IMR-90 (cell line): ENCODE results near the gene LBH. TPM values are rescaled to one million over a fixed set of nuclear protein-coding genes. Genes with fewer than 3 reads are reported as not detected.

ENCODE experiments used
- ATAC-seq: fragments of 200-7000 bp; cut with Tn5 transposase; 2 replicates; pipeline ENCODE4 v1.9.1; 2020; ENCODE audit warnings: low read depth, mild to moderate bottlenecking, moderate library complexity
- BruUV-seq: library from RNA; stranded (reverse); fragments of 400-500 nt; replicated peaks from 2 replicates; lab custom pipeline; 2021; lab: Mats Ljungman, UMichigan
- CTCF ChIA-PET: fragments of 300-600 bp; formaldehyde crosslinking; extraction: SDS; loops from one replicate; lab custom pipeline; 2021; ENCODE audit warnings: antibody characterized with exemption; lab: Yijun Ruan, JAX
- POLR2A ChIA-PET: fragments of 300-600 bp; sonication (Branson Sonifier 250); formaldehyde crosslinking; loops from one replicate; lab custom pipeline; 2022; ENCODE audit warnings: antibody characterized with exemption; ENCODE audit not compliant: unreplicated experiment; lab: Charles Lee
- DNase-seq: peaks from one replicate; pipeline ENCODE4 v3.0.0; 2013
- H2AFZ ChIP-seq: replicated peaks from 2 replicates; pipeline ENCODE3; 2013; ENCODE audit warnings: low read length, mild to moderate bottlenecking; ENCODE audit not compliant: poor library complexity
- H2AK5ac ChIP-seq: 2 replicates; pipeline ENCODE4 v1.6.1; 2013; ENCODE audit warnings: low read depth, low read length, inconsistent platforms
- H2AK9ac ChIP-seq: replicated peaks from 2 replicates; pipeline ENCODE3; 2013; ENCODE audit warnings: mild to moderate bottlenecking, low read depth, low read length, moderate library complexity; ENCODE audit not compliant: poor library complexity
- H2BK120ac ChIP-seq: 2 replicates; pipeline ENCODE4 v1.6.1; 2013; ENCODE audit warnings: low read depth, low read length, inconsistent platforms
- H2BK15ac ChIP-seq: 3 replicates; pipeline ENCODE4 v1.6.1; 2013; ENCODE audit warnings: low read depth, low read length, inconsistent platforms
- H2BK20ac ChIP-seq: 2 replicates; pipeline ENCODE4 v1.6.1; 2013; ENCODE audit warnings: low read depth, mild to moderate bottlenecking, inconsistent platforms, low read length, moderate library complexity
- H2BK5ac ChIP-seq: 2 replicates; pipeline ENCODE4 v1.6.1; 2013; ENCODE audit warnings: mild to moderate bottlenecking, low read depth, low read length, inconsistent platforms; ENCODE audit not compliant: poor library complexity, severe bottlenecking
- H3K14ac ChIP-seq: replicated peaks from 2 replicates; pipeline ENCODE4 v1.6.1; 2013; ENCODE audit warnings: low read depth, low read length, inconsistent platforms
- H3K18ac ChIP-seq: 2 replicates; pipeline ENCODE4 v1.6.1; 2013; ENCODE audit warnings: low read depth, low read length, control low read depth
- H3K23ac ChIP-seq: 2 replicates; pipeline ENCODE4 v1.6.1; 2013; ENCODE audit warnings: low read depth, low read length, inconsistent platforms
- H3K27ac ChIP-seq: 2 replicates; pipeline ENCODE4 v1.5.1; 2013; ENCODE audit warnings: mild to moderate bottlenecking, control low read depth, low read length; ENCODE audit not compliant: insufficient read depth
- H3K27me3 ChIP-seq: 2 replicates; pipeline ENCODE4 v1.6.1; 2013; ENCODE audit warnings: low read length; ENCODE audit not compliant: control insufficient read depth, insufficient read depth
- H3K36me3 ChIP-seq: 2 replicates; pipeline ENCODE4 v1.6.1; 2013; ENCODE audit warnings: low read length, mixed read lengths; ENCODE audit not compliant: control insufficient read depth, insufficient read depth
- H3K4ac ChIP-seq: 2 replicates; pipeline ENCODE4 v1.6.1; 2013; ENCODE audit warnings: low read depth, low read length, inconsistent platforms
- H3K4me1 ChIP-seq: 2 replicates; pipeline ENCODE4 v1.6.1; 2013; ENCODE audit warnings: low read length, mixed read lengths; ENCODE audit not compliant: control insufficient read depth, insufficient read depth
- H3K4me2 ChIP-seq: 2 replicates; pipeline ENCODE4 v1.6.1; 2013; ENCODE audit warnings: low read depth, mild to moderate bottlenecking, control low read depth, low read length, moderate library complexity
- H3K4me3 ChIP-seq: 2 replicates; pipeline ENCODE4 v1.5.1; 2013; ENCODE audit warnings: low read depth, mild to moderate bottlenecking, control low read depth, low read length, moderate library complexity; ENCODE audit not compliant: insufficient read depth
- H3K56ac ChIP-seq: 2 replicates; pipeline ENCODE4 v1.6.1; 2013; ENCODE audit warnings: low read length, inconsistent platforms; ENCODE audit not compliant: insufficient read depth; ENCODE audit errors: extremely low read depth
- H3K79me1 ChIP-seq, 2 experiments: 2 replicates each; pipeline ENCODE4 v1.6.1; 2013; ENCODE audit warnings: low read length in 2 of 2, inconsistent platforms in 1 of 2, low read depth in 1 of 2
- H3K9ac ChIP-seq: 2 replicates; pipeline ENCODE4 v1.6.1; 2013; ENCODE audit warnings: low read depth, low read length, control low read depth
- H3K9me1 ChIP-seq: 2 replicates; pipeline ENCODE4 v1.6.1; 2013; ENCODE audit warnings: low read length, inconsistent platforms; ENCODE audit not compliant: insufficient read depth
- H3K9me3 ChIP-seq: 2 replicates; pipeline ENCODE4 v1.6.1; 2013; ENCODE audit warnings: low read length; ENCODE audit not compliant: control insufficient read depth, insufficient read depth
- H4K20me1 ChIP-seq: 2 replicates; pipeline ENCODE4 v1.6.1; 2013; ENCODE audit warnings: low read length, inconsistent platforms; ENCODE audit not compliant: insufficient read depth
- H4K5ac ChIP-seq: 2 replicates; pipeline ENCODE4 v1.6.1; 2013; ENCODE audit warnings: mild to moderate bottlenecking, low read depth, low read length, control low read depth
- H4K8ac ChIP-seq, 2 experiments: 2 replicates each; pipeline ENCODE4 v1.6.1; 2013; ENCODE audit warnings: low read depth in 2 of 2, low read length in 2 of 2, control low read depth in 1 of 2, inconsistent platforms in 1 of 2
- H4K91ac ChIP-seq: 2 replicates; pipeline ENCODE4 v1.6.1; 2013; ENCODE audit warnings: low read depth, low read length, inconsistent platforms; ENCODE audit not compliant: insufficient read depth
- CHD1 ChIP-seq: IDR thresholded peaks from 2 replicates; pipeline ENCODE4 v1.6.1; 2012; ENCODE audit warnings: low read depth, low read length, improper control_type of control experiment
- FOS ChIP-seq: fragments of 150-350 bp; IDR thresholded peaks from 2 replicates; pipeline ENCODE4 v1.6.1; 2016; ENCODE audit warnings: low read depth, low read length
- MAFK ChIP-seq: IDR thresholded peaks from 2 replicates; pipeline ENCODE4 v1.6.1; 2012; ENCODE audit warnings: low read depth, low read length, improper control_type of control experiment
- POLR2A ChIP-seq: IDR thresholded peaks from 2 replicates; pipeline ENCODE4 v1.6.1; 2012; ENCODE audit warnings: mild to moderate bottlenecking, low read depth, low read length
- RAD21 ChIP-seq: IDR thresholded peaks from 2 replicates; pipeline ENCODE4 v1.6.1; 2012; ENCODE audit warnings: low read length, improper control_type of control experiment
- RCOR1 ChIP-seq: IDR thresholded peaks from 2 replicates; pipeline ENCODE4 v1.6.1; 2012; ENCODE audit warnings: mild to moderate bottlenecking, low read length, improper control_type of control experiment; ENCODE audit not compliant: insufficient replicate concordance
- RFX5 ChIP-seq: IDR thresholded peaks from 2 replicates; pipeline ENCODE4 v1.8.0; 2012; ENCODE audit warnings: low read depth, mild to moderate bottlenecking, low read length, moderate library complexity
- SMC3 ChIP-seq: fragments of 150-350 bp; IDR thresholded peaks from 2 replicates; pipeline ENCODE4 v1.6.1; 2016; ENCODE audit warnings: low read depth, mild to moderate bottlenecking, antibody characterized with exemption, low read length, moderate library complexity
- WGBS, 2 experiments: methylation state at CpG; one replicate each; pipeline versions ENCODE4 v1.1.5 to v1.1.7; 2013; ENCODE audit warnings: missing lambda C conversion rate in 2 of 2; ENCODE audit not compliant: insufficient read length in 1 of 2; ENCODE audit errors: extremely low coverage in 2 of 2; 5-methylcytosine and 5-hydroxymethylcytosine counted together
- dilution Hi-C: fragments of 300-500 bp; cut with HindIII; formaldehyde crosslinking; loops from one replicate; pipeline ENCODE4 v1.14.3; 2018; ENCODE audit warnings: low sequenced_read_pairs; ENCODE audit not compliant: unreplicated experiment
- in situ Hi-C: fragments of 300-500 bp; cut with MboI; formaldehyde crosslinking; loops from 3 replicates; pipeline ENCODE4 v1.14.3; 2019; ENCODE audit warnings: low sequenced_read_pairs, inconsistent platforms, mixed read lengths
- intact Hi-C: fragments of 100-400 bp; cut with micrococcal nuclease; formaldehyde crosslinking; loops from 2 replicates; pipeline ENCODE4 v1.10.0; 2022
- polyA plus RNA-seq, 3 experiments: library from polyadenylated mRNA; depleted of rRNA; stranded (reverse); fragments of >200 nt; gene quantifications; 2 replicates each; pipeline ENCODE4 v1.2.3, GENCODE V29; 2012; ENCODE audit warnings: low replicate concordance in 1 of 3
- total RNA-seq: library from RNA; depleted of rRNA; stranded (reverse); fragments of >200 nt; gene quantifications from 2 replicates; pipeline ENCODE4 v1.2.3, GENCODE V29; 2012
- TF ChIP-seq, protein P1 (sequence below): conservative IDR thresholded peaks from 2 replicates; pipeline ENCODE4 v1.5.1; 2012; ENCODE audit warnings: mild to moderate bottlenecking, low read depth, low read length, improper control_type of control experiment
- TF ChIP-seq, protein P2 (sequence below): fragments of 150-350 bp; IDR thresholded peaks from 2 replicates; pipeline ENCODE4 v1.6.1; 2017; ENCODE audit warnings: mild to moderate bottlenecking, antibody characterized with exemption, low read length, low read depth

LBH gene
- total and polyA plus RNA-seq, 2 of the 4 experiments (the other 2 are of a cell fraction): 158 to 202 TPM

GRCh38 chr2:30285758-30286157 is 54.4 kb downstream of the LBH start (continued):
- no peak for TF ChIP-seq SMC3
- no peak for TF ChIP-seq RAD21
- TF ChIP-seq RCOR1: no peak

GRCh38 chr2:30287190-30287840 is 56.0 kb downstream of the LBH start:
- POLR2A ChIA-PET: no interaction called here
- H2BK15ac ChIP-seq: peak overlapping the region; percentile 73; the same call in 1 of the 3 replicates
- in situ Hi-C loops: no loop called here

More at GRCh38 chr2:30287190-30287840, 56.0 kb downstream of the LBH start:
- CTCF ChIA-PET: interaction anchor here (1.5 kb wide), 1 partner anchor 16 kb away, joined by 3 read pairs; no protein-coding TSS in a partner anchor
- no peak overlapping the region for H3K4me3 ChIP-seq
- H2AK9ac ChIP-seq: no peak overlapping the region
- H3K56ac ChIP-seq: no peak overlapping the region
- DNase-seq (no peak), ATAC-seq (no peak)
- no TSS peak for BruUV-seq
- intact Hi-C loops (no loop called here), dilution Hi-C loops (no loop called here)
- peak overlapping the region; percentile 29; the same call in 1 of the 2 replicates for H3K23ac ChIP-seq
- no peak overlapping the region for H3K27ac ChIP-seq
- no peak for TF ChIP-seq POLR2A
- TF ChIP-seq FOS: no peak
- TF ChIP-seq, protein P1, sequence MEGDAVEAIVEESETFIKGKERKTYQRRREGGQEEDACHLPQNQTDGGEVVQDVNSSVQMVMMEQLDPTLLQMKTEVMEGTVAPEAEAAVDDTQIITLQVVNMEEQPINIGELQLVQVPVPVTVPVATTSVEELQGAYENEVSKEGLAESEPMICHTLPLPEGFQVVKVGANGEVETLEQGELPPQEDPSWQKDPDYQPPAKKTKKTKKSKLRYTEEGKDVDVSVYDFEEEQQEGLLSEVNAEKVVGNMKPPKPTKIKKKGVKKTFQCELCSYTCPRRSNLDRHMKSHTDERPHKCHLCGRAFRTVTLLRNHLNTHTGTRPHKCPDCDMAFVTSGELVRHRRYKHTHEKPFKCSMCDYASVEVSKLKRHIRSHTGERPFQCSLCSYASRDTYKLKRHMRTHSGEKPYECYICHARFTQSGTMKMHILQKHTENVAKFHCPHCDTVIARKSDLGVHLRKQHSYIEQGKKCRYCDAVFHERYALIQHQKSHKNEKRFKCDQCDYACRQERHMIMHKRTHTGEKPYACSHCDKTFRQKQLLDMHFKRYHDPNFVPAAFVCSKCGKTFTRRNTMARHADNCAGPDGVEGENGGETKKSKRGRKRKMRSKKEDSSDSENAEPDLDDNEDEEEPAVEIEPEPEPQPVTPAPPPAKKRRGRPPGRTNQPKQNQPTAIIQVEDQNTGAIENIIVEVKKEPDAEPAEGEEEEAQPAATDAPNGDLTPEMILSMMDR: no peak
- no peak for TF ChIP-seq SMC3
- no peak for TF ChIP-seq RFX5
- TF ChIP-seq MAFK: no peak
- TF ChIP-seq, protein P2, sequence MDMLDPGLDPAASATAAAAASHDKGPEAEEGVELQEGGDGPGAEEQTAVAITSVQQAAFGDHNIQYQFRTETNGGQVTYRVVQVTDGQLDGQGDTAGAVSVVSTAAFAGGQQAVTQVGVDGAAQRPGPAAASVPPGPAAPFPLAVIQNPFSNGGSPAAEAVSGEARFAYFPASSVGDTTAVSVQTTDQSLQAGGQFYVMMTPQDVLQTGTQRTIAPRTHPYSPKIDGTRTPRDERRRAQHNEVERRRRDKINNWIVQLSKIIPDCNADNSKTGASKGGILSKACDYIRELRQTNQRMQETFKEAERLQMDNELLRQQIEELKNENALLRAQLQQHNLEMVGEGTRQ: no peak
- TF ChIP-seq CHD1: no peak
- H2BK20ac ChIP-seq: peak overlapping the region; percentile 78
- H3K79me1 ChIP-seq: peaks cover 10 to 13% of the 10 kb centered on the region in 2 experiments; a peak in 3 of 4 replicates
- H2AK5ac ChIP-seq: peak overlapping the region; percentile 76
- no peaks in the 10 kb centered on the region for H3K27me3 ChIP-seq
- no peaks in the 10 kb centered on the region for H3K36me3 ChIP-seq
- no peak overlapping the region for H3K4me2 ChIP-seq
- no peak overlapping the region for H2AFZ ChIP-seq
- H3K14ac ChIP-seq: peak overlapping the region; percentile 45; the same call in 1 of the 2 replicates
- H3K9me1 ChIP-seq: peaks cover 17% of the 10 kb centered on the region
- H4K8ac ChIP-seq: peak overlapping the region; percentile 79 to 84; a peak in 3 of 4 replicates
- H3K9ac ChIP-seq: no peak overlapping the region
- peak overlapping the region; percentile 49 for H3K4ac ChIP-seq
- peaks cover 23% of the 10 kb centered on the region for H3K4me1 ChIP-seq
- peak overlapping the region; percentile 91 for H4K5ac ChIP-seq
- WGBS, 2 experiments: no CpG with 5 or more reads among the region's 1 CpG
- no peaks in the 10 kb centered on the region for H3K9me3 ChIP-seq
- H2BK5ac ChIP-seq: peak overlapping the region; percentile 64
- peak overlapping the region; percentile 72 for H2BK120ac ChIP-seq
- no peaks in the 10 kb centered on the region for H4K20me1 ChIP-seq
- peak overlapping the region; percentile 91 for H3K18ac ChIP-seq
- H4K91ac ChIP-seq: peak overlapping the region; percentile 73
